Astrocyte (in vitro differentiated cells and primary cell): ENCODE data around the gene POU6F1.

Experiments used
- CTCF ChIP-seq: IDR thresholded peaks from 2 replicates; pipeline ENCODE4 v1.5.1; 2011; ENCODE audit warnings: low read depth, mild to moderate bottlenecking, inconsistent platforms, low read length, moderate library complexity; ENCODE audit not compliant: insufficient read depth
- EZH2 ChIP-seq: IDR thresholded peaks from 2 replicates; pipeline ENCODE4 v1.6.1; 2012; ENCODE audit warnings: mild to moderate bottlenecking, low read length, inconsistent platforms; ENCODE audit not compliant: insufficient read depth

GRCh38 chr12:51234530-51234929 lies 16.7 kb upstream of the POU6F1 start:
- no peak for TF ChIP-seq CTCF
- no peak for TF ChIP-seq EZH2
